ENCODE results near the gene OR9K2.

The OR9K2 gene

DNA sequence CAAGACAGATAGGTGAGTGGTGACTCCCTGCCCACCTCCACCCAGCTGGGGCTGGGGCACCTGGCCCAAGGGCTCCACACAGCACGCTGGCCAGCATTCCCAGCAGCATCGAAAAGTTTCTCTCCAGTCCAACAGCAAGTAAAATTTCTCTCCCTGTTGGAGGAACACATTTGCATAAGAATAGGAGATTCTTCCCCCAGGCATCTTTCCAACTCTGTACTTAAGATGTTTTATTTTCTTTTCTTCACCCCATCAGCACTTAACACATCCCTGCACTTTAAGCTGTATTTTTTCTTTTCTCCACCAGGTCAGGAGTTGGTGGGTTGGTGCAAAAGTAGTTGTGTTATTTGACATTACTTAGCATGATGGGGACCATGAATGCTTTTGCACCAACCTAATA is 47.2 kb downstream of the OR9K2 start:
- no peaks in the 10 kb centered on the region for H3K27me3 ChIP-seq (ENCODE audit: control insufficient read depth, insufficient read depth, low read length)
- H3K4me3 ChIP-seq (ENCODE audit: low read depth, low read length) = no peak overlapping the region
- no peaks in the 10 kb centered on the region for H3K4me1 ChIP-seq (ENCODE audit: control insufficient read depth, insufficient read depth, low read length)
- no peaks in the 10 kb centered on the region for H3K36me3 ChIP-seq (ENCODE audit: control insufficient read depth, insufficient read depth, low read length)
- no peak overlapping the region for H3K27ac ChIP-seq (ENCODE audit: low read depth, low read length)
- peaks cover 10% of the 10 kb centered on the region for H3K9me3 ChIP-seq (ENCODE audit: control insufficient read depth, insufficient read depth, low read length)
- no peak overlapping the region for H3K9ac ChIP-seq (ENCODE audit: low read depth, low read length)

Measured in HUES48 (cell line).